DOHH2 (cell line): ENCODE data around the gene CCDC177.

Source experiments
- H3F3A ChIP-seq: fragments of 200-600 bp; sonication (generic), shearing (Covaris generic); 2 replicates; pipeline ENCODE4 v1.6.0; 2016; ENCODE audit warnings: antibody characterized with exemption, mild to moderate bottlenecking; ENCODE audit not compliant: control insufficient read depth, insufficient read depth
- H3K27ac ChIP-seq: fragments of 200-600 bp; sonication (generic); 2 replicates; pipeline ENCODE4 v1.5.1; 2014; ENCODE audit warnings: low read depth, mild to moderate bottlenecking, low read length, moderate library complexity
- H3K27me3 ChIP-seq: fragments of 200-600 bp; sonication (generic); 2 replicates; pipeline ENCODE4 v1.6.1; 2014; ENCODE audit warnings: mild to moderate bottlenecking, low read length, mixed read lengths; ENCODE audit not compliant: control insufficient read depth
- H3K36me3 ChIP-seq: fragments of 200-600 bp; sonication (generic); 2 replicates; pipeline ENCODE4 v1.6.1; 2014; ENCODE audit warnings: mild to moderate bottlenecking, low read length, moderate library complexity, mixed read lengths; ENCODE audit not compliant: control insufficient read depth
- H3K4me1 ChIP-seq: fragments of 200-600 bp; sonication (generic); 2 replicates; pipeline ENCODE4 v1.6.1; 2014; ENCODE audit warnings: mild to moderate bottlenecking, low read length, mixed read lengths; ENCODE audit not compliant: control insufficient read depth
- H3K4me2 ChIP-seq: fragments of 200-600 bp; sonication (generic); 2 replicates; pipeline ENCODE4 v1.6.0; 2014; ENCODE audit warnings: mild to moderate bottlenecking, low read length, moderate library complexity
- H3K4me3 ChIP-seq: fragments of 200-600 bp; sonication (generic); 2 replicates; pipeline ENCODE4 v1.5.1; 2014; ENCODE audit warnings: mild to moderate bottlenecking, low read length, mixed read lengths
- H3K79me2 ChIP-seq: fragments of 200-600 bp; sonication (generic); 2 replicates; pipeline ENCODE4 v1.6.1; 2014; ENCODE audit warnings: mild to moderate bottlenecking, low read length, mixed read lengths; ENCODE audit not compliant: control insufficient read depth
- H3K9me2 ChIP-seq: fragments of 200-600 bp; sonication (generic); replicated peaks from 2 replicates; pipeline ENCODE4 v1.6.1; 2014; ENCODE audit warnings: mild to moderate bottlenecking, low read length, mixed read lengths; ENCODE audit not compliant: control insufficient read depth
- H3K9me3 ChIP-seq: fragments of 200-600 bp; sonication (generic); 2 replicates; pipeline ENCODE4 v1.6.1; 2014; ENCODE audit warnings: antibody characterized with exemption, low read length, mixed read lengths; ENCODE audit not compliant: control insufficient read depth, insufficient read depth
- H4K20me1 ChIP-seq: fragments of 200-600 bp; sonication (generic); 2 replicates; pipeline ENCODE4 v1.6.0; 2014; ENCODE audit warnings: low read depth, mild to moderate bottlenecking, antibody characterized with exemption, low read length, moderate library complexity; ENCODE audit not compliant: control insufficient read depth, insufficient read depth
- CTCF ChIP-seq: fragments of 200-600 bp; sonication (generic); IDR thresholded peaks from one replicate; pipeline ENCODE4 v1.5.1; 2014; ENCODE audit warnings: antibody characterized with exemption, mild to moderate bottlenecking, low read depth, low read length; ENCODE audit not compliant: poor library complexity, severe bottlenecking
- EZH2phosphoT487 ChIP-seq: fragments of 200-600 bp; sonication (generic); IDR thresholded peaks from 2 replicates; pipeline ENCODE4 v1.6.1; 2017; ENCODE audit warnings: borderline replicate concordance, mild to moderate bottlenecking, antibody characterized with exemption, low read length, moderate library complexity, mixed read lengths

The CCDC177 gene

GRCh38 chr14:69574954-69575295, 254 bp upstream of the CCDC177 start:
- Histone ChIP-seq H3K36me3 (no peaks in the 10 kb centered on the region), H3K9me3 (no peaks in the 10 kb centered on the region), H3K27ac (no peak overlapping the region), H3K4me1 (peaks cover 4% of the 10 kb centered on the region; the same call in 1 of the 2 replicates), H3F3A (no peaks in the 10 kb centered on the region), H3K4me3 (no peak overlapping the region), H3K27me3 (peaks cover 27% of the 10 kb centered on the region), H3K79me2 (no peaks in the 10 kb centered on the region), H4K20me1 (no peaks in the 10 kb centered on the region), H3K4me2 (no peak overlapping the region), H3K9me2 (no peaks in the 10 kb centered on the region)
- no peak for TF ChIP-seq CTCF
- TF ChIP-seq EZH2phosphoT487: no peak

GRCh38 chr14:69573831-69574262, 824 bp downstream of the CCDC177 start:
- Histone ChIP-seq H3K27me3 (peaks cover 25% of the 10 kb centered on the region), H3K9me3 (no peaks in the 10 kb centered on the region), H3K4me1 (peaks cover 4% of the 10 kb centered on the region; the same call in 1 of the 2 replicates), H3K9me2 (no peaks in the 10 kb centered on the region), H3K79me2 (no peaks in the 10 kb centered on the region), H3K4me2 (peak overlapping the region; percentile 53), H3K4me3 (no peak overlapping the region), H4K20me1 (no peaks in the 10 kb centered on the region), H3K36me3 (no peaks in the 10 kb centered on the region), H3F3A (no peaks in the 10 kb centered on the region), H3K27ac (no peak overlapping the region)
- no peak for TF ChIP-seq CTCF
- no peak for TF ChIP-seq EZH2phosphoT487

- no peak overlapping the region for H3K4me3 ChIP-seq
- peaks cover 25% of the 10 kb centered on the region for H3K27me3 ChIP-seq
- TF ChIP-seq CTCF (no peak), EZH2phosphoT487 (no peak)
- H3K9me3 ChIP-seq: no peaks in the 10 kb centered on the region
- H3K36me3 ChIP-seq: no peaks in the 10 kb centered on the region
- H3K27ac ChIP-seq: no peak overlapping the region
- no peaks in the 10 kb centered on the region for H4K20me1 ChIP-seq
- no peaks in the 10 kb centered on the region for H3K79me2 ChIP-seq
- H3K9me2 ChIP-seq: no peaks in the 10 kb centered on the region
- peaks cover 4% of the 10 kb centered on the region; the same call in 1 of the 2 replicates for H3K4me1 ChIP-seq
- no peak overlapping the region for H3K4me2 ChIP-seq
- H3F3A ChIP-seq: no peaks in the 10 kb centered on the region
These were observed 1.4 kb downstream of the CCDC177 start for GRCh38 chr14:69573205-69573830.
